CD4-positive, CD25-positive, alpha-beta regulatory T cell (primary cell): ENCODE measurements around the gene ANKRD27. TPM values are rescaled to one million over a fixed set of nuclear protein-coding genes. Genes with fewer than 3 reads are reported as not detected.

Source experiments
- ATAC-seq, 2 donors: fragments of 150-1000 bp; cut with Tn5 transposase; one replicate each; pipeline ENCODE4 v1.10.0; 2021; ENCODE audit warnings: low read depth in 2 of 2, moderate number of reproducible peaks in 2 of 2, moderate library complexity in 1 of 2
- DNase-seq, 3 donors: peaks; one replicate each; pipeline versions ENCODE4 v3.0.0 to v3.0.0-alpha.2; 2012 to 2022; ENCODE audit warnings: mixed read lengths in 1 of 3
- H3K27ac ChIP-seq: one replicate; pipeline ENCODE4 v1.7.0; 2013; ENCODE audit warnings: mild to moderate bottlenecking, low read length; ENCODE audit not compliant: insufficient read depth, poor library complexity, severe bottlenecking
- H3K27me3 ChIP-seq: one replicate; pipeline ENCODE4 v1.7.0; 2013; ENCODE audit warnings: low read length; ENCODE audit not compliant: control insufficient read depth, insufficient read depth
- H3K36me3 ChIP-seq: one replicate; pipeline ENCODE4 v1.7.0; 2013; ENCODE audit warnings: mild to moderate bottlenecking, low read length, moderate library complexity; ENCODE audit not compliant: control insufficient read depth, insufficient read depth
- H3K4me1 ChIP-seq: 2 replicates; pipeline ENCODE4 v1.7.0; 2013; ENCODE audit warnings: mild to moderate bottlenecking, low read length; ENCODE audit not compliant: insufficient read depth, control insufficient read depth, poor library complexity, severe bottlenecking
- H3K4me3 ChIP-seq: one replicate; pipeline ENCODE4 v1.7.0; 2013; ENCODE audit warnings: low read depth, mild to moderate bottlenecking, low read length, moderate library complexity
- H3K9me3 ChIP-seq, 2 experiments: 1 replicate in 1 of 2; 2 replicates in 1 of 2; pipeline ENCODE4 v1.7.0; 2013; ENCODE audit warnings: low read length in 2 of 2, mild to moderate bottlenecking in 1 of 2, moderate library complexity in 1 of 2; ENCODE audit not compliant: control insufficient read depth in 2 of 2
- H3K27ac Mint-ChIP-seq, 3 donors: one replicate each; pipeline ENCODE4 v1.8.0; 2020 to 2022; ENCODE audit warnings: mild to moderate bottlenecking in 3 of 3, mixed read lengths in 3 of 3, moderate library complexity in 2 of 3
- H3K27me3 Mint-ChIP-seq: one replicate; pipeline ENCODE4 v1.8.0; 2022; ENCODE audit warnings: mild to moderate bottlenecking, mixed read lengths
- H3K36me3 Mint-ChIP-seq: one replicate; pipeline ENCODE4 v1.8.0; 2020; ENCODE audit warnings: mixed read lengths
- H3K4me1 Mint-ChIP-seq, 4 donors: one replicate each; pipeline ENCODE4 v1.8.0; 2020 to 2022; ENCODE audit warnings: mixed read lengths in 4 of 4, mild to moderate bottlenecking in 1 of 4
- H3K4me3 Mint-ChIP-seq, 4 donors: one replicate each; pipeline ENCODE4 v1.8.0; 2020 to 2022; ENCODE audit warnings: mild to moderate bottlenecking in 4 of 4, mixed read lengths in 4 of 4, moderate library complexity in 3 of 4
- H3K9me3 Mint-ChIP-seq, 7 donors: one replicate each; pipeline ENCODE4 v1.8.0; 2020 to 2022; ENCODE audit warnings: mixed read lengths in 7 of 7, mild to moderate bottlenecking in 3 of 7, moderate library complexity in 2 of 7
- polyA plus RNA-seq, 4 donors: library from polyadenylated mRNA; unstranded; fragments of 300-500 nt; fragmentation: Illumina TruSeq; gene quantifications; one replicate each; pipeline ENCODE4 v1.2.3, GENCODE V29; 2021
- total RNA-seq: library from RNA; stranded (reverse); gene quantifications from one replicate; pipeline ENCODE4 v1.2.3, GENCODE V29; 2022

ANKRD27 gene
- total and polyA plus RNA-seq, 5 donors from 2014 or later = 17.2 to 39.0 (median 19.7) TPM

DNA sequence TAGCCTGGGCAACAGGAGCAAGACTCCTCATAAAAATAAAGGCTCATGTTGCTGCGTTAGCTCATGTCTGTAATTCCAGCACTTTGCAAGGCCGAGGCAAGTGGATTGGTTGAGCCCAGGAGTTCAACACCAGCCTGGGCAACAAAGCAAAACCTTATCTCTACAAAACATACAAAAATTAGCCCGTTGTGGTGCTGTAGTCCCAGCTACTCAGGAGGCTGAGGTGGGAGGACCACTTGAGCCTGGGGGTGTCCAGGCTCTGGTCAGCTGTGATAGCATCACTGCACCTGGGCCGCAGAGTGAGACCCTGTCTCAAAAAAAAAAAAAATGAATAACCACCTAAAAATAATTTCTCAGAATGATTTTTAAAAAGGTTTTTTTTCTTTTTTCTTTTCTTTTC, 12.7 kb upstream of the ANKRD27 start:
- ATAC-seq (no peak), DNase-seq (no peak)
- Histone ChIP-seq H3K4me1 (peaks cover 12% of the 10 kb centered on the region), H3K36me3 (no peaks in the 10 kb centered on the region), H3K4me3 (no peak overlapping the region), H3K27me3 (no peaks in the 10 kb centered on the region), H3K9me3 (no peaks in the 10 kb centered on the region), H3K27ac (no peak overlapping the region)
- Mint-ChIP-seq H3K4me1 (peaks cover 1 to 17% (median 12%) of the 10 kb centered on the region in 4 donors), H3K27me3 (peaks cover 6% of the 10 kb centered on the region), H3K36me3 (no peaks in the 10 kb centered on the region), H3K27ac (no peak overlapping the region), H3K9me3 (no peaks in the 10 kb centered on the region), H3K4me3 (no peak overlapping the region)

DNA sequence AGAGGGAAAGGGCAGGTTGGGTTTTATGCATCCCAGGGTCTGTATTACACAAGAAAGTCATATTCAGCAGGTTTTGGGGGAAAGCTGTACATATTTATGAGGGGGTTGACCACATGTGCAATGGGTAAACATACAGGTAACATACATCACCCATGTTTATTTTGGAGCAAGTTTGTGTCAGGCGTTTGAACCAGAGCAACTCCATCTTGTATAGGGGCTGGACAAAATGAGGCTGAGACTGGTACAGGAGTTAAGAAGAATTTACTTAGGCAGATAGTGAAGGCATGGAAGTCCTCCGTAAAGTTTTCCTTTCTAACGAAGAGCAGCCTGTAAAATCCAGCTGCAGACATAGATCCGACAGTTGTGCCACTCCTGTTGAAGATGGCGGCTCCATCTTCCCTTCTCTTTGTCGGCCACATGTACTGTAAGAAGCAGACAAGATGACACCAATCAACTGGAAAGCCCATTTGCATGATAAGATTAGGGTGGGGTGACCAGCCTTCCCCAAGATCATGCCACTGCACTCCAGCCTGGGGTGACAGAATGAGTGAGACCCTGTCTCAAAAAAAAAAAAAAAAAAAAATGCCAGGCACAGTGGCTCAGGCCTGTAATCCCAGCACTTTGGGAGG, 12.0 kb upstream of the ANKRD27 start:
- Mint-ChIP-seq H3K27ac (no peak overlapping the region), H3K36me3 (no peaks in the 10 kb centered on the region), H3K9me3 (no peaks in the 10 kb centered on the region), H3K4me3 (peak overlapping the region in 1 of 4 donors; percentile 47), H3K27me3 (peaks cover 6% of the 10 kb centered on the region), H3K4me1 (peaks cover 0 to 15% (median 11%) of the 10 kb centered on the region in 4 donors)
- Histone ChIP-seq H3K4me3 (no peak overlapping the region), H3K27ac (no peak overlapping the region), H3K4me1 (peaks cover 7% of the 10 kb centered on the region), H3K9me3 (no peaks in the 10 kb centered on the region), H3K27me3 (no peaks in the 10 kb centered on the region), H3K36me3 (no peaks in the 10 kb centered on the region)
- DNase-seq = no peak
- ATAC-seq = no peak

- H3K27ac ChIP-seq = no peak overlapping the region
- Mint-ChIP-seq H3K27me3 (peaks cover 29% of the 10 kb centered on the region), H3K4me1 (peaks cover 0 to 4% (median 2%) of the 10 kb centered on the region in 4 donors), H3K4me3 (peak overlapping the region in 1 of 4 donors; percentile 4), H3K36me3 (no peaks in the 10 kb centered on the region), H3K27ac (no peak overlapping the region), H3K9me3 (no peaks in the 10 kb centered on the region)
- H3K4me1 ChIP-seq = no peaks in the 10 kb centered on the region
- no peaks in the 10 kb centered on the region for H3K36me3 ChIP-seq
- peaks cover 4% of the 10 kb centered on the region for H3K27me3 ChIP-seq
- no peak overlapping the region for H3K4me3 ChIP-seq
- ATAC-seq (no peak), DNase-seq (no peak)
- H3K9me3 ChIP-seq = no peaks in the 10 kb centered on the region
These were observed 7.3 kb upstream of the ANKRD27 start for GRCh38 chr19:32682317-32682716.

GRCh38 chr19:32680986-32681385, 6.0 kb upstream of the ANKRD27 start:
- Histone ChIP-seq H3K9me3 (no peaks in the 10 kb centered on the region), H3K36me3 (no peaks in the 10 kb centered on the region), H3K27me3 (peaks cover 5% of the 10 kb centered on the region), H3K27ac (no peak overlapping the region), H3K4me3 (no peak overlapping the region), H3K4me1 (peaks cover 12% of the 10 kb centered on the region)
- Mint-ChIP-seq H3K27me3 (peaks cover 35% of the 10 kb centered on the region), H3K36me3 (no peaks in the 10 kb centered on the region), H3K4me1 (peaks cover 0 to 7% (median 6%) of the 10 kb centered on the region in 4 donors), H3K27ac (no peak overlapping the region), H3K4me3 (peak overlapping the region in 1 of 4 donors; percentile 17), H3K9me3 (no peaks in the 10 kb centered on the region)
- ATAC-seq = no peak
- no peak for DNase-seq

GRCh38 chr19:32677657-32678056, 2.7 kb upstream of the ANKRD27 start:
- H3K4me3 ChIP-seq = no peak overlapping the region
- Mint-ChIP-seq H3K36me3 (no peaks in the 10 kb centered on the region), H3K4me1 (peaks cover 0 to 28% (median 15%) of the 10 kb centered on the region in 4 donors), H3K27me3 (peaks cover 35% of the 10 kb centered on the region), H3K9me3 (no peaks in the 10 kb centered on the region), H3K4me3 (peak overlapping the region; percentile 72 to 83 (median 80)), H3K27ac (no peak overlapping the region)
- H3K27me3 ChIP-seq = peaks cover 5% of the 10 kb centered on the region
- ATAC-seq (no peak), DNase-seq (no peak)
- H3K9me3 ChIP-seq = no peaks in the 10 kb centered on the region
- peaks cover 40% of the 10 kb centered on the region for H3K4me1 ChIP-seq
- no peak overlapping the region for H3K27ac ChIP-seq
- no peaks in the 10 kb centered on the region for H3K36me3 ChIP-seq

- no peak overlapping the region for H3K4me3 ChIP-seq
- Mint-ChIP-seq H3K27me3 (peaks cover 35% of the 10 kb centered on the region), H3K27ac (peak overlapping the region in 1 of 3 donors; percentile 49), H3K36me3 (no peaks in the 10 kb centered on the region), H3K4me3 (peak overlapping the region; percentile 72 to 83 (median 80)), H3K9me3 (no peaks in the 10 kb centered on the region), H3K4me1 (peaks cover 0 to 36% (median 21%) of the 10 kb centered on the region in 4 donors)
- no peaks in the 10 kb centered on the region for H3K9me3 ChIP-seq
- no peak overlapping the region for H3K27ac ChIP-seq
- no peak for ATAC-seq
- no peaks in the 10 kb centered on the region for H3K36me3 ChIP-seq
- H3K27me3 ChIP-seq = peaks cover 5% of the 10 kb centered on the region
- DNase-seq = no peak
- peaks cover 45% of the 10 kb centered on the region for H3K4me1 ChIP-seq
These were observed 1.9 kb upstream of the ANKRD27 start for GRCh38 chr19:32676895-32677359.

- Histone ChIP-seq H3K36me3 (no peaks in the 10 kb centered on the region), H3K9me3 (no peaks in the 10 kb centered on the region), H3K27me3 (peaks cover 5% of the 10 kb centered on the region), H3K4me1 (peaks cover 45% of the 10 kb centered on the region), H3K4me3 (peak overlapping the region; percentile 19), H3K27ac (no peak overlapping the region)
- no peak overlapping the region for H3K27ac Mint-ChIP-seq
- peaks cover 0 to 41% (median 26%) of the 10 kb centered on the region in 4 donors for H3K4me1 Mint-ChIP-seq
- no peaks in the 10 kb centered on the region for H3K36me3 Mint-ChIP-seq
- peak in 2 of 3 donors; percentile 5 to 53 for DNase-seq
- peak overlapping the region in 3 of 4 donors; percentile 93 to 97 (median 96) for H3K4me3 Mint-ChIP-seq
- H3K27me3 Mint-ChIP-seq = peaks cover 35% of the 10 kb centered on the region
- H3K9me3 Mint-ChIP-seq = no peaks in the 10 kb centered on the region
- no peak for ATAC-seq
These were observed 1.4 kb upstream of the ANKRD27 start for GRCh38 chr19:32676186-32676894.
